Right ventricle myocardium superior (tissue), 1 donor: ENCODE measurements around the gene APOA5. TPM values are rescaled to one million over a fixed set of nuclear protein-coding genes. Genes with fewer than 3 reads are reported as not detected.

Source experiments
- total RNA-seq: library from RNA; stranded (reverse); fragmentation: NEBNext Ultra II Directional; extraction: Animal tissue kit (Norgen Biotek cat#: 25700); gene quantifications from one replicate; pipeline ENCODE4 v1.2.1, GENCODE V29; 2021
- donor health status: DM: no; HTN: yes; CAD: no; lungs with severe emphysema.

APOA5 gene
- total RNA-seq, 1 donor from 2014 or later: not detected

Other genes starting within 250 kb of the APOA5 start
- gene BUD13, start 18.9 kb downstream of the APOA5 start, total RNA-seq: 7.0 TPM
- gene ZPR1, start 3.9 kb downstream of the APOA5 start, total RNA-seq: 15.9 TPM
- gene APOA4, start 31.4 kb upstream of the APOA5 start, total RNA-seq: not detected
- gene APOC3, start 38.0 kb upstream of the APOA5 start, total RNA-seq: 0.46 TPM
- 8.4 TPM for gene APOA1, start 45.7 kb upstream of the APOA5 start, total RNA-seq